Activated T-cell treated with anti-CD3 and anti-CD28 coated beads, Interleukin-2, amount 50 U/mL, for 4 hours (primary cell): Measurements from ENCODE around the gene NUCB1. TPM values are rescaled to one million over a fixed set of nuclear protein-coding genes. Genes with fewer than 3 reads are reported as not detected.

Experiments
- ATAC-seq, 2 donors: fragments of 200-7000 bp; cut with Tn5 transposase; one replicate each; pipeline ENCODE4 v1.10.0; 2021
- DNase-seq: peaks from one replicate; pipeline ENCODE4 v3.0.0-alpha.2; 2020
- H3K27me3 Mint-ChIP-seq: one replicate; pipeline ENCODE4 v1.8.0; 2021; ENCODE audit warnings: low read depth, mixed read lengths
- H3K36me3 Mint-ChIP-seq: one replicate; pipeline ENCODE4 v1.8.0; 2022; ENCODE audit warnings: mixed read lengths; ENCODE audit not compliant: insufficient read depth
- H3K4me1 Mint-ChIP-seq: one replicate; pipeline ENCODE4 v1.8.0; 2021; ENCODE audit warnings: low read depth, mixed read lengths
- H3K4me3 Mint-ChIP-seq: one replicate; pipeline ENCODE4 v1.8.0; 2021; ENCODE audit warnings: mild to moderate bottlenecking, moderate library complexity, mixed read lengths
- H3K9me3 Mint-ChIP-seq: one replicate; pipeline ENCODE4 v1.8.0; 2021; ENCODE audit warnings: mixed read lengths
- total RNA-seq, 3 donors: library from RNA; stranded (reverse); gene quantifications; one replicate each; pipeline ENCODE4 v1.2.1, GENCODE V29; 2021

NUCB1 gene
- total RNA-seq = 10 to 100 TPM; 88.5 to 90.0 (median 89.3) TPM

DNA sequence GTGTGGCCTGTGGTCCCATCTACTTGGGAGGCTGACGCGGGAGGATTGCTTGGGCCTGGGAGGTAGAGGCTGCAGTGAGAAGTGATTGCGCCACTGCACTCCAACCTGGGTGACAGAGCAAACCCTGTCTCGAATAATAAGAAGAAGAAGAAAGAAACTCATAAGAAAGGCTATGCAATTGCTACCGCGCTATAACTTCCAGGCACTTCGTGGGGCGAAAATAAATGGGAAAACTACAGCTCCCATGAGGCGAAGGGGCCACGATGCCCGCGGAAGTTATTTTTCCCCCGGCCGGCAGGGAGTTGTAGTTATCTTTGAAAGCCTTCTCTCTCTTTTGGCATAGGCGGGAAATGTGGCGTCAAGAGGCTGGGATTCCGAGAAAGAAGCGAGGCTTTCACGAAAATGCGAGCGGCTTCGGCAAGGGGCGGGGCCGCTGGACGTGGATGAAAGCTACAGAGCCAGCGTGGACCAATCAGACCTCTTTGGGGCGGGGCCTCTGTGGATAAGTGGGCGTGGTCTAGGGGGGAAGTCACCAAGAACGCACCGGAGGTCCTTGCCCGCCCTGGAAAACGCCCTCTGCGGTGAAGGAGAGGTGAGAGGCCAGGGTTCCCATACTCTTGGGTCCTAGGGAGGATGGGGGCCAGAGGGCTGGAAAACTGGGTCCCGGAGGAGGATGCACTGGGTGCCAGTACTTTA is at the start of gene NUCB1:
Gene NUCB1 (plus strand): TSS at position 532 of the 696 bp plus-strand sequence. CDS start 485 bp downstream, outside the sequence.
- ATAC-seq = peak; percentile 96 to 97
- Mint-ChIP-seq H3K9me3 (no peaks in the 10 kb centered on the region), H3K27me3 (peaks cover 7% of the 10 kb centered on the region), H3K4me3 (peak within 1 kb of the TSS; percentile 98), H3K36me3 (peaks cover 8% of the 10 kb centered on the region), H3K4me1 (peaks cover 23% of the 10 kb centered on the region)
- peak; percentile 99 for DNase-seq

DNA sequence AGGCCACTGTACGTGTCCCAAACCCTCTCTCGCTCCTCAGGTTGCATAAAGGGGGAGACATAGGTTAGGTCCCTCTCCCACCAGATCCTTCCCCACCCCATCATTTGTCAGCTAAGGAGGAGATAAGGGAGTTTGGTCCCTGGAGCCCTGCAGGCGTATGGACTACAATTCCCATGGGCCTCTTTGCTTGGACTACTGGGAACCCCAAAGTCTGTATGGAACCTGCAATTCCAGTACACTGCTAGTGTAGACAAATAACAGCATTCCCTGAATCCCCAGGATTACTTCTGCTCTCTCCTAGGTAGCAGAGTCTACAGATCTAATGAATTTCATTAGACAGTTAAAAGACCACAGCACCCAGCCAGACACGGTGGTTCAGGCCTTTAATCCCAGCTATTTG is 47.8 kb upstream of the NUCB1 start:
- no peak overlapping the region for H3K4me3 Mint-ChIP-seq
- ATAC-seq = no peak
- no peaks in the 10 kb centered on the region for H3K9me3 Mint-ChIP-seq
- no peaks in the 10 kb centered on the region for H3K27me3 Mint-ChIP-seq
- H3K36me3 Mint-ChIP-seq = no peaks in the 10 kb centered on the region
- H3K4me1 Mint-ChIP-seq = no peaks in the 10 kb centered on the region
- no peak for DNase-seq

DNA sequence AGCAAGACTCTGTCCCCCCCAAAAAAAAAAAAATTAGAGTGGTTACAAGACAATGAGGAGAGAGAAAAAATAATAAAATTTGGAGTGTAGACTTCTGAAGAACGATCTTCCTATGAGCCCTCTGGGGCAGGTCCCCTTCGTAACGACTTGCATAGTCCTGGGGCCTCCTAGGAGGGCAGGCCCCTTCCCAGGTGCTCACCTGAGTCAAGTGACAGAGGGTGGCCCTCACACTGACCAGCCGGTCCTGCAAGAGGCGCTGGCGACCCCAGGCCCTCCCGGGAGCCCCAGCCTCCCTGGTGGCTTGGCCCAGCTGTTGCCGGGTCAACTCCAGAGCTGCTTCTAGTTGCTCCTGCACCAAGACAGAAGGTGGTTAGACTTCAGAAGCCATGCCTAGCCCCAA is 46.6 kb upstream of the NUCB1 start:
- H3K4me1 Mint-ChIP-seq = no peaks in the 10 kb centered on the region
- ATAC-seq (no peak), DNase-seq (no peak)
- H3K36me3 Mint-ChIP-seq = no peaks in the 10 kb centered on the region
- no peaks in the 10 kb centered on the region for H3K27me3 Mint-ChIP-seq
- no peak overlapping the region for H3K4me3 Mint-ChIP-seq
- no peaks in the 10 kb centered on the region for H3K9me3 Mint-ChIP-seq

GRCh38 chr19:48854103-48854502 is 46.0 kb upstream of the NUCB1 start:
- no peaks in the 10 kb centered on the region for H3K27me3 Mint-ChIP-seq
- no peak for DNase-seq
- H3K4me3 Mint-ChIP-seq = no peak overlapping the region
- peaks cover 2% of the 10 kb centered on the region for H3K4me1 Mint-ChIP-seq
- ATAC-seq = no peak
- no peaks in the 10 kb centered on the region for H3K36me3 Mint-ChIP-seq
- no peaks in the 10 kb centered on the region for H3K9me3 Mint-ChIP-seq

DNA sequence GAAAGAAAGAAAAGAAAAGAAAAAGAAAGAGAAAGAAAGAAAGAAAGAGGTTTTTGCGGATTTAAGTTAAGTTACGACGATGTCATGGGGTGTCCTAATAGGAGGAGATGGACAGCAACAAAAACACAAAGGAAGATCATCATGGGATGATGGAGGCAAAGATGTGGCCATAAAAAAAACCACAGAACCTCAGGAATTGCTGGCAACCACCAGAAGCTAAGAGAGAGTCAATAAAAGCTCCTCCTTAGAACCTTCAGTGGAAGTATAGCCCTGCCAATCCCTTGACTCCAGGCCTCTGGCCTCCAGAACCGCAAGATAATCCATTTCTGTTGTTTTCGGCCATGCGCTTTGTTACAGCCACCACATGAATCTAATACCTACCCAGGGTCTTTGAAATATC is 43.2 kb upstream of the NUCB1 start:
- Mint-ChIP-seq H3K4me3 (no peak overlapping the region), H3K9me3 (no peaks in the 10 kb centered on the region), H3K4me1 (peaks cover 4% of the 10 kb centered on the region), H3K27me3 (no peaks in the 10 kb centered on the region), H3K36me3 (no peaks in the 10 kb centered on the region)
- ATAC-seq (no peak), DNase-seq (no peak)

DNA sequence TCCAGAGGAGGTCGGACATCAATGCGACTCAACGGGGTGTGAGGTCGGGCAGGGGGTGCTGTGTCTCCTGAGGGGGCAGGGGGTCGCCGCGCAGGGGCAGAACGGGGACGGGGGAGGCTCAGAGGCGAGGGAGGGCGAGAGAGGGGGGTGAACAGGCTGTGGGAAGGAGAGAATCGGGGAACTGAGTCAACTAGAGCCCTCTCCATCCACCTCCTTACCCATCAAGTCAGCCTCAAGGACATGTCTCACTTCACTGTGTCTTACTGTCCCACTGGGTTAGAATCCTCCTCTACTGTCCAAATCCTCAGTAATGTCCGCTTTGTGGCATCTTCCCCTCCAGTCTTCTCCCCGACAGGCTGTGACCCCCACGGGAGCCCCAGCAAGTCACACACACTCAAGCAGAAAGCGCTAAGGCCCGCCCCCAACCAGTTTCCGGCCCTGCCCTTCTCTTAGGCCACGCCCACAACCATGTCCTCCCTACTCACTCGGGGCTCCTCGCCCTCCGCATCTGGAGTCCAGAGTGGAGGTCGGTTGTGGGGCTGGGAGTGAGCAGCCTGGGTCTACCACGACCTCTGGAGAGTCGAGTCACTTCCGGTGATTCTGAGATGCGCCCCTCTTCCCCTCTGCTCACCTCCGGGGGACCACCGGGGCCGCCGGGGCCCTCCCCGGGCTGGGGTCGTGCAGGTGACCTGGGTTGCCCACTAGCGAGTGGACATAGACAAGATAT is 41.0 kb upstream of the NUCB1 start:
- no peaks in the 10 kb centered on the region for H3K36me3 Mint-ChIP-seq
- H3K4me1 Mint-ChIP-seq = peaks cover 4% of the 10 kb centered on the region
- H3K27me3 Mint-ChIP-seq = no peaks in the 10 kb centered on the region

DNA sequence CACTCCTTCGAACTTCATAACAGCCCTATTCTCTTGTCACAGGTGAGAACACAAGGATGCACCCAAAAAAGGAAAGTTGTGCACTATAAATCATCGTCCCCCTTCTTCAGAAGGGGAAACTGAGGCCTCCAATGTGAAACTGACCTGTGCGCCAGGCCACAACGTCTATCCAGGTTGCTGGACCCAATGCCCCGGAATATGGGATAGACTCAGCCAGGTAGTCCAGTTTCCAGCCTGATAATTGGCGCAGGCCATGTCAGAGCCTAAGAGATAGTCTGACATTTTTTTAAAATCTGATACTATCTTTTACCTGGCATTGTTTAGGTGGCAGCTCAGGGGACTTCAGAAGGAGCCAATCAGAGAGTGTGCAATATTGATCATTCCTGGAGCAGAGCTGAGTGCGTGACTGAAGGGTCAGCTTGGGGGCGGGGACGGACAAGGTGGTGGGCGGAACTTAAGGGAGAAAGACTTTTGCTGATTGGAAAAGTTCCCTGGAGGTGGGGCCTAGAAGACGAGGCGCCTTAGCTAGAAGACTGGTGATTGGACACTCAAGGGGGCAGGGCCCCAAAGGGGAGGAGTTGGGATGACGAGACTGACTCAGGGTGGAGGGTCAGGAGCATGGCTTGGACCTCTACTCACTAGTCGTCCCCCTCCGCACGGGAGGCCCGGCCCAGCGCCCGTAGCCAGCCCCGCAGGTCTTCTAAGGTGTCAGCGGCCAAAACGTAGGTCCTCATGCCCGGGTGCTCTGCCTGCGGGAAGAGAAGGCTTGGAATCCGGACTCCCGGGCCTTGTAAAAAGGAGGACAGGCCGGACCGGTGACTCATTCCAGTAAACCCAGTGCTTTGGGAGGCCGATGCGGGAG is 40.2 kb upstream of the NUCB1 start:
- ATAC-seq (no peak), DNase-seq (no peak)
- Mint-ChIP-seq H3K36me3 (no peaks in the 10 kb centered on the region), H3K4me1 (peaks cover 4% of the 10 kb centered on the region), H3K9me3 (no peaks in the 10 kb centered on the region), H3K4me3 (peak overlapping the region; percentile 4), H3K27me3 (no peaks in the 10 kb centered on the region)

More for the DNA sequence above, 41.0 kb upstream of the NUCB1 start:
- Mint-ChIP-seq H3K9me3 (no peaks in the 10 kb centered on the region), H3K4me3 (peak overlapping the region; percentile 89)
- peak; percentile 94 to 95 for ATAC-seq
- peak; percentile 75 for DNase-seq

GRCh38 chr19:48861313-48861712 is 38.8 kb upstream of the NUCB1 start:
- no peaks in the 10 kb centered on the region for H3K9me3 Mint-ChIP-seq
- peaks cover under 1% of the 10 kb centered on the region for H3K27me3 Mint-ChIP-seq
- H3K4me1 Mint-ChIP-seq = peaks cover 4% of the 10 kb centered on the region
- no peak for DNase-seq
- H3K36me3 Mint-ChIP-seq = no peaks in the 10 kb centered on the region
- no peak overlapping the region for H3K4me3 Mint-ChIP-seq
- ATAC-seq = no peak

DNA sequence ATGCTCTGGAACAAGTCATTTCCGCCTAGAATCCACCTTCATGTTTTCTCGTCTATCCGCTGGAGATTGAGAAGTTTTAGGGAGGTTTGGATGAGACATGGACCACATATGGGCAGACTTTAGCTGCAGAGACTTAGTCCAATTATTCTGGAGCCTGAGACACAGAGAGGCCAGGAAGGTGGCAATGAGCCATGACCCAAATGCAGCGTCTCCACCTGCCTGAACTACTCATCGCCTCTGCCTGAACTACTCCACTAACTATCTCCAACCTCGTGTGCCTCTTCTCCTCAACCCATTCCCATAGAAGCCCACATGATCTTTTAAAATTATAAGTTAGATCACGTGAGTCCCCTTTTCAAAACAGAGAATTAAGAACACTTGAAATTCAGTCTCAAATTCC is 37.3 kb upstream of the NUCB1 start:
- H3K36me3 Mint-ChIP-seq = no peaks in the 10 kb centered on the region
- no peaks in the 10 kb centered on the region for H3K9me3 Mint-ChIP-seq
- H3K4me3 Mint-ChIP-seq = no peak overlapping the region
- DNase-seq = no peak
- peaks cover 2% of the 10 kb centered on the region for H3K27me3 Mint-ChIP-seq
- no peak for ATAC-seq
- H3K4me1 Mint-ChIP-seq = peaks cover 4% of the 10 kb centered on the region

DNA sequence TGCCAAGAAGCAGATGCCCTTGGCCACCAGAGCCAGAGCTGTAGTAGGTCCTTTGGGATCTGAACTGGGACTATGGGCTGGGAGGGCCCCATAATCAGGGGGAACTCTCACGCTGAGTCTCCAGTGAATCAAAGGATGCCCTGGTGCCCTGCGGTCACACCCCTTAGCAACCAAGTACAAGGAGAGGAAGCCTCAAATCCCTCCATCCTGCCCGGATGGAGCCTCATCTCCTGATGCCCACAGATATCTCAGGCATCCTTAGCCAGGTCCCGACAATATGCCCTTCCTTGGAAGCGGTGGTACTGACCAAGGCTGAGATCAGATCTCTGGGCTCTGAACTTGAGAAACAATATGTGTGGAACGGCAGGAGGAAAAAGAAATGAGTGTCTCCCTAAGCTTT is 33.4 kb upstream of the NUCB1 start:
- Mint-ChIP-seq H3K4me3 (no peak overlapping the region), H3K9me3 (no peaks in the 10 kb centered on the region), H3K36me3 (no peaks in the 10 kb centered on the region), H3K27me3 (peaks cover 2% of the 10 kb centered on the region), H3K4me1 (no peaks in the 10 kb centered on the region)
- DNase-seq = no peak
- ATAC-seq = no peak

DNA sequence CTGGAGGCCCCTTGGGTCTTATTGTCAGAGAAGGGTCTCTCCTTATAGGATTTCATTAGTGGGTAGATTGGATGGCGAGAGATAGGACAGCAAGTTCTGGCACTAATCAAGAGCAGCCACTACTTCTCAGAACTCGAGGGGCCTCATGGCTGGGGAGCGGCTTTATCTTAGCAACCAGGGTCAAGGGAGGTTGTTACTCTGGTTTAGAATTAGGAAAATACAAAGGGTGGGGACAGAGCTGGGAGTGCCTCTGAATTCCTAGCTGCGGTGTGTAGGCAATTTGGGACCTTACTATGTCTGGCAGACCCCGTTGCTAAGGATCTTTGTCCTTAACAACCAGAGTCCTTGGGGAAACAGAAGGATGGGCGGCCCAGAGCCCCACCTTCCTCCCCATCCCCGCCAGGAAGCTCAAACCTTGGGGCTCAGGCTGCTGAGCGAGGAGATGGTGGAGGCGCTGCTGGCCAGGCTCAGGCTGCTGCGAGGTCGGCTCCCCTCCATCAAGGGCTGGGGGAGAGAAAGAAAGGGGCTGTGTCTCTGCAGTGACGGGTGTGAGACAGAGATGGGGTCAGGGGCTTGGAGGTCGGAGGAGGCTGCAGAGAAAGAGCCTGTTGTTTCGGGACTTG is 32.9 kb upstream of the NUCB1 start:
- no peaks in the 10 kb centered on the region for H3K9me3 Mint-ChIP-seq
- DNase-seq = no peak
- H3K36me3 Mint-ChIP-seq = no peaks in the 10 kb centered on the region
- ATAC-seq = no peak
- no peak overlapping the region for H3K4me3 Mint-ChIP-seq
- H3K27me3 Mint-ChIP-seq = peaks cover 2% of the 10 kb centered on the region
- H3K4me1 Mint-ChIP-seq = peaks cover 1% of the 10 kb centered on the region

DNA sequence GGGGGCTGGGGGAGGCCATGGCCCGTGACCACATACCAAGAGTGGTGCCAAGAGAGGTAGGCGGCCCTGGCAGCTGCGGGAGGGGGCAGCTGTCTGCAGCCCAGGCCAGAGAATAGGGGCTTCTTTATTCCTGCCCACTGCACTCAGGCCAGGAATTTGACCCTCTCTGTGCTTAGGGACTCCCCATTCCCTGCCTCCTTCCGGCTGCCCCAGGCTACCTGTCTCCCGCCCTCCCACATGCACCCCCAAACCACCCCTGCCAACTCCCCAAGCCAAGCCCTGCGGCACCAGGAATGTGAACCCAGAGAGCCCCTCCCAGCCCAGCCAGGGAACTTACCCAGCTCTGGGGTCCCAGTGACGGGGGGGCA is 32.4 kb upstream of the NUCB1 start:
- Mint-ChIP-seq H3K4me1 (peaks cover 1% of the 10 kb centered on the region), H3K36me3 (peaks cover 1% of the 10 kb centered on the region), H3K9me3 (no peaks in the 10 kb centered on the region), H3K27me3 (peaks cover 2% of the 10 kb centered on the region), H3K4me3 (no peak overlapping the region)
- DNase-seq = no peak
- no peak for ATAC-seq

DNA sequence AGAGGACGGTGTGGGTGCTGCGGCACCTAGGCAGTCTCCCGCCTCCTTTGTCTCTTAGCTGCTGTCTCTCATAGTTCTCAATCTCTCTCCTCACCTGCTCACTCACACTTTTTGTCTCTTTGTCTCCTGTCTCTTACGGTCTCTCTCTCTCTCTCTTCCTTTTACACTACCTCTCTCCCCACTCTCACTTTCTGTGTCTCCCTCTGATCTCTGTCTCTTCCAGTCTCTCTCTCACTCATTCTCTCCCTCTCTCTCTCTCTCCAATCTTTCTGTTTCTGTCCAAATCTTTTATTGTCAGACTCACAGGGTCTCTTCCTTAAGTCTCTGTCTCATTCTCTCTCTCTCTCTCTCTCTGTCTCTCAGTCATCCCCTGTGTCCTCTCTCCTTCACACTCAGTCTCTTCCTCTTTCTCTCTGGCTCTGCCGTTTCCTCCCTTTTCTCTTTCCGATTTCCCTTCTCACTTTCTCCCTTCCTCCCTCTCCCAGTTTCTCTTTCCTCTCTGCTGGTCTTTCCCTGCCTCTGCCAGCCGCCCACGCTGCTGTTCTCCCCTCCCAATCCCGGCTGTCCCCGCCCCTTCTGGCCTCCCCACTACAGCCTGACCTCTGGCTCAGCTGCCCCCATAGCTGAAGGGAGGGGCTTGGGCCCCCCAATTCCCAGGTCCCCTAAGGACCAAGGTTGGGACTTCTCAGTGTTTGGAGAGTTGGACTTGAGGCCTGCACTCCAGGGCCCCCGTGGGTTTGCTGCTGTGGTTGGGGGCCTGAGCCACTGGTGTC is 31.8 kb upstream of the NUCB1 start, which contains the start of gene PLEKHA4:
Gene PLEKHA4 (minus strand): TSS at position 504 of the 773 bp plus-strand sequence. CDS start 997 bp downstream, outside the sequence.
- no peak for ATAC-seq
- H3K9me3 Mint-ChIP-seq = no peaks in the 10 kb centered on the region
- H3K36me3 Mint-ChIP-seq = peaks cover 7% of the 10 kb centered on the region
- H3K4me1 Mint-ChIP-seq = peaks cover 5% of the 10 kb centered on the region
- no peak for DNase-seq
- peaks cover 2% of the 10 kb centered on the region for H3K27me3 Mint-ChIP-seq
- no peak within 1 kb of the TSS for H3K4me3 Mint-ChIP-seq
